GM11168 (cell line): ENCODE data around the gene GRIN1.

Experiments used
- in situ Hi-C: fragments of 300-500 bp; cut with MboI; formaldehyde crosslinking; loops from one replicate; pipeline ENCODE4 v1.12.0; 2022; ENCODE audit warnings: low sequenced_read_pairs; ENCODE audit not compliant: unreplicated experiment

Gene GRIN1

DNA sequence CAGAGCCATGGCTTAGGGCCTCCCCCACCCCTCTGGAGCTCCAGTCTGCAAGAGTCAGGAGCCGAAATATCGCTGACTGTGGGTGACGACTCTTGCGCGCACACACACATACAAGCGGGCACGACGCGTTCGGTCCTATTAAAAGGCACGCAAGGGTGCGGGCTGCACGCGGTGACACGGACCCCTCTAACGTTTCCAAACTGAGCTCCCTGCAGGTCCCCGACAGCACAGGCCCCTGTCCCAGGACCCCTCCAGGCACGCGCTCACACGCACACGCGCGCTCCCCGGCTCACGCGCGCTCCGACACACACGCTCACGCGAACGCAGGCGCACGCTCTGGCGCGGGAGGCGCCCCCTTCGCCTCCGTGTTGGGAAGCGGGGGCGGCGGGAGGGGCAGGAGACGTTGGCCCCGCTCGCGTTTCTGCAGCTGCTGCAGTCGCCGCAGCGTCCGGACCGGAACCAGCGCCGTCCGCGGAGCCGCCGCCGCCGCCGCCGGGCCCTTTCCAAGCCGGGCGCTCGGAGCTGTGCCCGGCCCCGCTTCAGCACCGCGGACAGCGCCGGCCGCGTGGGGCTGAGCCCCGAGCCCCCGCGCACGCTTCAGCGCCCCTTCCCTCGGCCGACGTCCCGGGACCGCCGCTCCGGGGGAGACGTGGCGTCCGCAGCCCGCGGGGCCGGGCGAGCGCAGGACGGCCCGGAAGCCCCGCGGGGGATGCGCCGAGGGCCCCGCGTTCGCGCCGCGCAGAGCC lies at the start of gene GRIN1:
Gene GRIN1, plus strand, starts transcription at position 433 of the 746 bp plus-strand sequence. CDS start 333 bp downstream, outside the sequence.
- in situ Hi-C loops, result no loop called here

DNA sequence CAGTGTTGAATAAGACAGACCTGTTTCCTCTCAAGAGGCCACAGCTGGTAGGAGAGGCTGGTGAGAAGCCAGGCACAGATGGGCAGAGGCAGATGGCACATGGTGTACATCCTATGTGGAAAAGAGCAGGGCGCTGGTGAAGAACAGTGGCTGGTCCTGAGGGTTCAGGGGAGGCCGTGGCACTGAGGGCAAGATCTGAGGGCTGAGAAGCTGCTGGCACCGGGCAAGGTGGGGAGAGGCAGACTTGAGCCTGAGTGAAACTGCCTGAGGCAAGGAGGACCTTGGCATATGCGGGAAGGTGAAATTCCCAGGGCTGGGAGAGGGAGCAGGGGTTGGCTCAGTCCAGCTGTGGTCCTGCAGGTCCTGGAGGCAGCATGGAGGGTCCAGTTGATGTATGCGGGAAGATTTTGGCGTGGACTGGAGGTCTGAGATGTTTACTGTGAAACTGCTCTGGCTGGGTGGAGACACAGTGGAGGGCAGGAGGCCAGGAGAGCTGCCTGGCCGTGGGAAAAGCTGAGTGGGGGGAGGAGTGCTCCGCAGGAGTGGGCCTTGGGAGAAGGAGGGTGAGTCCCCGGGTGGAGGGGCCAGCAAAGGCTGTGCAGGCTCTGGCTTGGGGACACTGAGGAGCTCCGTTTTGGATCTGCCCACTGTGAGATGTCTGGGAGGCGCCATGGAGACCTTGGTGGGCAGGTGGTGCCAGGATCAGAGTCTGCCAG lies 49.6 kb upstream of the GRIN1 start:
- in situ Hi-C loops, result no loop called here

DNA sequence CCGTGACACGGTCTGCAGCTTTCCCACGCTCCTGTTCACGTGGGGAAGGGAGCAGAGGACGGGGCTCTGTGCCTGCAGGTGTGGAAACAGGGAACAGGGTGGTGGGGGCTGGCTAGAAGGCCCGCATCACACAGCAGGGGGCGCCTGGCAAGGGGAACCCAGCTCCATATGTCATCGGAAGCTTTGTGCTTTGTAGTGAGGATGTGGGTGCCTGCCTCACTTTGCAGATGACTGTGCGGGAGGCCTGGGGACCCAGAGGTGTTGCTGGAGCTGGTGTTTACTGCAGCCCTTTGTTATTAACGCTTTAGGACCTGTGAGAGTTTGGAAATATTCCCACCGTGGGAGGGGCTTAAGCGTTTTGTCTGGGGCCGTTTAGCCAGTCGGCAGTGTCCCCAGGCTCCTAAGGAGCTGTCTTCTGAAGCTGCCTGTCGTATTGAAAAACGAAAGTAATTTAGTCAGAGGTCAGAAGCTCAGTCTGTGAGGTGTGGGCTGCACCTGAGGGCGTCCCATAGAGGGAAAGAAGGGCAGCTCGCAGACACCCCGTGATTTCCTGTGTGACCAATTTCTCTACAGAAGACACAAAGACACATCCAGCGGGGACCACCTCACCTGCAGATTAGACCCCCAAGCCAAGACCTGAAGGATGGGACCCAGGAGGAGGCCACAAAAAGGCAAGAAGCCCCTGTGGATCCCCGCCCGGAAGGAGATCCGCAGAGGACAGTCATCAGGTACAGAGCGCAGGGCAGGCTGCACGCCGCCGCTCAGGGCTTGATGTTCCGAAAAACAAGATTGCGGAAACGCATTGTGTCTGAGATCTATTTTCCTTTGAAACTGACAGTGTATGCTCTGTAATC lies 43.1 kb upstream of the GRIN1 start:
- in situ Hi-C loops, result no loop called here

DNA sequence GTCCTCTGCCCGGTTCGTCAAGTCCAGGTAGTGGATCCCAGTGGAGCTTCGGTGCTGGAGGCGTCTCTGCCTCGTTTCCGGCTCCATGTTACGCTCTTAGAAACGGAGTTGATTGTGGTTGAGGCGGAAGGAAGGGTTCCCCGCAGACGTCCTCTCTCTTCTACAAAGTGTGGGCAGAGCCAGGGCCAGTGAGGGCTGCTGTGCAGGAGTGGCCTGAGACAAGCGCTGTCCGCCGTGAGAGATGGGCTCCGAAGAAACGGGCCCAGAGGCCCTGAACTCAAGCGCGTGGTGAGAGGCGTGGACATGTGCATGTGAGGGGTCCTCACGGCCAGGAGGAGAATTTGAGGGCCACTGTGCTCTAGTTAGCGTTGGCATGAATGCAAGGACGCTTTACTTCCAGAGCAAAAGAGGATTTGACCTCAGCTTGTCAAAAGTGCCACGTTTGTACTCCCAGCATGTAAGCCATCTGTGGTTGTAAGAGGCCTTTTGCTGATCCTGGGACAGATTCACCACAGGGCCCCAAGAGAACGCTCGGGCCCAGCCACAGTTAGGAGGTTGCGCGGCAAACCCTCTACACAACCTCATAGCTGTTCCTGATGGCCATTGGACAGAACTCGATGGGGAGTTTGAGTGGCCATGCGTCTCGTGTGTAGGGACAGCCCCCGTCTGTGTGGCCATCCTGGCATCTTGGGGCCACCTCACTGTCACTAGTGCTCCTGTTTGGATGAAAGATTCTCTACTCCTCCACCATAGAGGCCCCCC lies 42.0 kb upstream of the GRIN1 start:
- in situ Hi-C loops, result no loop called here

DNA sequence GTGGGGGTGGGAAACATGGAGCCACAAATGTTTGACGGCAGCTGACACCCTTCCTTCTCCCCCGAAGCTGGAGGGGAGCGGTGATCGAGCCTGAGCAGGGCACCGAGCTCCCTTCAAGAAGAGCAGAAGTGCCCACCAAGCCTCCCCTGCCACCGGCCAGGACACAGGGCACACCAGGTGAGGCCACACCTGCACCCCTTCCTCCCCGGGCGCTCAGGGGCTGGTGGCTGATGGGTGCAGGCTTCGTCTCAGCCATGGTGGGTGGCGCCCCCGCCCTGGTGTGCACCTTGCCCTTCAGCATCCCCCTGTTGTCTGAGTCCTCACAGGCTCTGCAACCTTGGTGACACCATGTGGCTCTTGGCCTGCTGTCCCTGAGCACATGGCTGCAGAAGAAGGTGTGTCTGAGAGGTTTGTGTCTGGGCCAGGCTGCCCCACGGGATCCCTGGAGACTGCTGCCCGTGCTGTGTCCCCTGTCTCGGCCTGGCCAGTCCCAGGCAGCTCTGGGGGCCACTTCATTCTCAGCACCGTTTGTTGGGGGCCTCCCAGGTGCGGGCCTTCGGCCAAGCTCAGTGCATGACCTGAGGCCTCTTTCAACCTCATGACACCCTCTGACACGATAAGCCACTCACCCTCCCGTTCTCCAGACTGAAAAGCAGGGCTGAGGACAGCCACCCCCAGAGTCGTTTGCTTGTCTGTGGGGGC lies 41.0 kb upstream of the GRIN1 start:
- in situ Hi-C loops, result no loop called here

DNA sequence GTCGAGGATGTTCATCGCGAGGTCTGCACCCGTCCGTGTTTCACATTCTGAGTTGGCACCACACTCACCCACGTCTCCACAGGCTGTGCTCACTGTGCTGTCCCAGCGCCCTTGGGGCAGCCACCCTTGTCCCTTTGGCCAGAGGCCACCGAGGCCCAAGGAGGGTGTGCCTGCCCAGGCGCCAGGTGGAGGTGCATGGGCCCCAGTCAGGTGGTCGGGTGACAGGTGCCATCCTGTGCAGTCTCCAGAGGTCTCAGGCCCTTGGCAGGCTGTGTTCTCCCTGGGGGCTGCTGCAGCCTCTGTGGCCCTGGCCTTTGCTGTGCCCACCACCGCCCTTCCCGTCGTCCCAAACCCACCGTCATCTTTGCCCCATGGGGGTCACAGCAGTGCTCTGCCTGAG lies 39.7 kb upstream of the GRIN1 start:
- in situ Hi-C loops, result no loop called here

DNA sequence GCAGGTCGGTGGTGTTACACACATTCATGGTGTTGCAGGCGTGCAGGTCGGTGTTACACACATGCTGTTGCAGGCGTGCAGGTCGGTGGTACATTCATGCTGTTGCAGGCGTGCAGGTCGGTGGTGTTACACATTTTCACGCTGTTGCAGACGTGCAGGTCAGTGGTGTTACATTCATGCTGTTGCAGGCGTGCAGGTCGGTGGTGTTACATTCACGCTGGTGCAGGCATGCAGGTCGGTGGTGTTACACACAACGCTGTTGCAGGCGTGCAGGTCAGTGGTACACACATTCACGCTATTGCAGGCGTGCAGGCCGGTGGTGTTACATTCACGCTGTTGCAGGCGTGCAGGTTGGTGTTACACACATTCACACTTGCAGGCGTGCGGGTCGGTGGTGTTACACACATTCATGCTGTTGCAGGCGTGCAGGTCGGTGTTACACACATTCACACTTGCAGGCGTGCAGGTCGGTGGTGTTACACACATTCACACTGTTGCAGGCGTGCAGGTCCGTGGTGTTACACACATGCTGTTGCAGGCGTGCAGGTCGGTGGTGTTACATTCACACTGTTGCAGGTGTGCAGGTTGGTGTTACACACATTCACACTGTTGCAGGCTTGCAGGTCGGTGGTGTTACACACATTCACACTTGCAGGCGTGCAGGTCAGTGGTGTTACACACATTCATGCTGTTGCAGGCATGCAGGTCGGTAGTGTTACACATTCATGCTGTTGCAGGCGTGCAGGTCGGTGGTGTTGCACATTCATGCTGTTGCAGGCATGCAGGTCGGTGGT lies 35.6 kb upstream of the GRIN1 start:
- in situ Hi-C loops, result loop anchor here (25.0 kb wide), 1 partner anchor 309 kb away; the partner anchor contains the start of genes EXD3 and NOXA1

DNA sequence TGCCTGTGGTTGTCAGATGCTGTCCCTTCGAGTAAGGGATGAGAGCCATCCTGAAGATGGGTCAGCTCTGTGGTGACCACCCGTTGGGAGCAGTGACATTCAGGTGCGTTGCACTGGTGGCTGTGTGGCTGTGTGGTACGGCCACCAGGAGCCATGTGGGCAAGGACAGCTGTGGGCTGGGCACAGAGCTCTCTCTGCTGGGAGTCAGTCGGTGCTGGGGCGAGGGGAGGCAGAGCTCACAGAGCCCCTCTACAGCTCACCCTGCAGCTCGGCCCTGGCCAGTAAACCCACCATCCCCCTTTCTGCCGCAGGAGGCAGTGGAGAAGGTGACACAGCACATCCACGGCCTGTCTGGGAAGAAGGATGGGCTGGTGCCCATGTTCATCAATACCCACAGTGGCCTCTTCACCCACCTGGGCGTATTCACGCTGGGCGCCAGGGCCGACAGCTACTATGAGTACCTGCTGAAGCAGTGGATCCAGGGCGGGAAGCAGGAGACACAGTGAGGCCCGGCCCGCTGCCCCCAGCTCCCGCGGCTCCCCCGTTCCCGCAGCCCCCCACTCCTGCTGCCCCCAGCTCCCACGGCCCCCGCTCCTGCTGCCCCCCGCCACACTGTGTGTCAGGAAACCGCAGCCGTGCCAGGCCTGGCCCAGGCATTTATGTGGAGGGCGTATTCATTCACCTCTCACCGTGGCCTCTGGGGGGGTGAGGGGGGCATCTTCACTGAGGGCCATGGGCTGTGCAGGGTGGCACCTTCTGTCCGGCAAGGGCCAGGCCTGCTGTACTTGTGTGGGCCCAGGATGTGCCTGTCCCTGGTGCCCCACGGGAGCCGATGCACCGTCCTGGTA lies 32.9 kb upstream of the GRIN1 start:
- in situ Hi-C loops, result loop anchor here (25.0 kb wide), 1 partner anchor 306 kb away; the partner anchor contains the start of genes EXD3 and NOXA1

DNA sequence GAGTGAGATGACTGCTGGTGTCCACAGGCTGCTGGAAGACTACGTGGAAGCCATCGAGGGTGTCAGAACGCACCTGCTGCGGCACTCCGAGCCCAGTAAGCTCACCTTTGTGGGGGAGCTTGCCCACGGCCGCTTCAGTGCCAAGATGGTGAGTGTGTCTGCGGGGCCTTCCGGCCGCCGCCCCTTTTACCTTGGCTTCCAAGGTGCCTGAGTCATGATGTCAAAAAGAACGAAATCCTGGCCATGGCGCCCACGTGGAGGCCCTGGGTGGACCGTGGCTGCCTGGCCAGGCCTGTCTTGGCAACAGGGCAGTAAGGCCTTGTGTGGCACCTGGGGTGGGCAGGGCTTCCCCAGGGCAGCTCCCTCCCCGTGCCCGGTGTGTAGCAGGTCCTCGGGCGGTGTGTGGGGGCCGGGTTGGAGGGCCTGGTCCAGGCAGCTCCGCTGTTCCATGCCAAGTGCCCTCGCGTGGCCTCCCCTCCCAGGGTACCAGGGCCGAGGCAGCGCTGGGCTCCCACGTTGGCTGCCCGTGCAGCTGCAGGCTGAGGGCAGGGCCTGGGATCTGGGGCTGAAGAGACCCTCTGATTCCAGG lies 32.2 kb upstream of the GRIN1 start:
- in situ Hi-C loops, result loop anchor here (25.0 kb wide), 1 partner anchor 306 kb away; the partner anchor contains the start of genes EXD3 and NOXA1

DNA sequence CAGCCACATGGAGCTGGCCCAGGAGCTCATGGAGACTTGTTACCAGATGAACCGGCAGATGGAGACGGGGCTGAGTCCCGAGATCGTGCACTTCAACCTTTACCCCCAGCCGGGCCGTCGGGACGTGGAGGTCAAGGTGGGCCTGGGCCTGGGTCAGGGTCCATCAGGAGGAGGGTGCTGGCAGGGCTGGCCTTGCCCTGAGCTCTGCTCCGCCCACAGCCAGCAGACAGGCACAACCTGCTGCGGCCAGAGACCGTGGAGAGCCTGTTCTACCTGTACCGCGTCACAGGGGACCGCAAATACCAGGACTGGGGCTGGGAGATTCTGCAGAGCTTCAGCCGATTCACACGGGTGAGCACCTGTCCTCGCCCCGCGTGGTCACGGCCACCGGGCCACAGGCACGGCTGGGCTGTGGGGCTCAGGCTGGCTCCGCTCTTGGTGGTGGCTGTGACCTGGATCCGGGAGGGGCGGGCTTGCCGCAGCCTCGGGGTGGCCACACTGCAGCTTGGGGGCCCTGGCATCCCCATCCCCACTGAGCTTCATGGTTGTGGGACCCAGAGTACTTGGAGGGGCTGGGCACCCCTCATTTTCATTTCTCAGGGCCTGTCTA lies 31.5 kb upstream of the GRIN1 start:
- in situ Hi-C loops, result loop anchor here (25.0 kb wide), 1 partner anchor 305 kb away; the partner anchor contains the start of genes EXD3 and NOXA1

DNA sequence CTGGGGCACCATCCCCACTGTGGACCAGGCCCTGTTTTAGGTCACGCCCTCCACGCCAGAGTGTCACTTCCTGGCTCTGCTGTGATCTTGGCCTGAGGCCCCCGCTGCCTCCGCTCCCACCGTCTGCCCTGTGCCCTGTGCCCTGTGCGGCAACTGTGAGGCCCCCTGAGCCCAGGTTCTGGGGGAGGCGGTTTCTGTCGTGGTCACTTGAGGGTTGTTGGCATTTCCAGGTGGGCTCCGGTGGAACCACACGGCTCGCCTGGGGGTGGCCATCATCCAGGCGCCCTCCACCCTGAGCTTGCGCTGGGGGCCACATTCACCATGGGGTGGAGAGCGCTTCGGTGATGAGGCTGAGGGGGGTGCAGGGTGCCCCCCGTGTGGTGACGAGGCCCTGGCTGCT lies 31.0 kb upstream of the GRIN1 start:
- in situ Hi-C loops, result loop anchor here (25.0 kb wide), 1 partner anchor 304 kb away; the partner anchor contains the start of genes EXD3 and NOXA1

DNA sequence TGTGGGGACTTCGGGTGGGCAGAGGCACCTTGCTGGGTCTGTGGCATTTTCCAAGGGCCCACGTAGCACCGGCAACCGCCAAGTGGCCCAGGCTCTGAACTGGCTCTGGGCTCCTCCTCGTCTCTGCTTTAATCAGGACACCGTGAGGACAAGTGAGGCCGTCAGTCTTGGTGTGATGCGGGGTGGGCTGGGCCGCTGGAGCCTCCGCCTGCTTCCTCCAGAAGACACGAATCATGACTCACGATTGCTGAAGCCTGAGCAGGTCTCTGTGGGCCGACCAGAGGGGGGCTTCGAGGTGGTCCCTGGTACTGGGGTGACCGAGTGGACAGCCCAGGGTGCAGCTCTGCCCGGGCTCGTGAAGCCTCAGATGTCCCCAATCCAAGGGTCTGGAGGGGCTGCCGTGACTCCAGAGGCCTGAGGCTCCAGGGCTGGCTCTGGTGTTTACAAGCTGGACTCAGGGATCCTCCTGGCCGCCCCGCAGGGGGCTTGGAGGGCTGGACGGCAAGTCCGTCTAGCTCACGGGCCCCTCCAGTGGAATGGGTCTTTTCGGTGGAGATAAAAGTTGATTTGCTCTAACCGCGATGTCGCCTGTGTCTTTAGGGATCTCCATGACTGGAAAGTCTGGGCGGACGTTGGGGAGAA lies 30.2 kb upstream of the GRIN1 start:
- in situ Hi-C loops, result loop anchor here (25.0 kb wide), 1 partner anchor 304 kb away; the partner anchor contains the start of genes EXD3 and NOXA1

DNA sequence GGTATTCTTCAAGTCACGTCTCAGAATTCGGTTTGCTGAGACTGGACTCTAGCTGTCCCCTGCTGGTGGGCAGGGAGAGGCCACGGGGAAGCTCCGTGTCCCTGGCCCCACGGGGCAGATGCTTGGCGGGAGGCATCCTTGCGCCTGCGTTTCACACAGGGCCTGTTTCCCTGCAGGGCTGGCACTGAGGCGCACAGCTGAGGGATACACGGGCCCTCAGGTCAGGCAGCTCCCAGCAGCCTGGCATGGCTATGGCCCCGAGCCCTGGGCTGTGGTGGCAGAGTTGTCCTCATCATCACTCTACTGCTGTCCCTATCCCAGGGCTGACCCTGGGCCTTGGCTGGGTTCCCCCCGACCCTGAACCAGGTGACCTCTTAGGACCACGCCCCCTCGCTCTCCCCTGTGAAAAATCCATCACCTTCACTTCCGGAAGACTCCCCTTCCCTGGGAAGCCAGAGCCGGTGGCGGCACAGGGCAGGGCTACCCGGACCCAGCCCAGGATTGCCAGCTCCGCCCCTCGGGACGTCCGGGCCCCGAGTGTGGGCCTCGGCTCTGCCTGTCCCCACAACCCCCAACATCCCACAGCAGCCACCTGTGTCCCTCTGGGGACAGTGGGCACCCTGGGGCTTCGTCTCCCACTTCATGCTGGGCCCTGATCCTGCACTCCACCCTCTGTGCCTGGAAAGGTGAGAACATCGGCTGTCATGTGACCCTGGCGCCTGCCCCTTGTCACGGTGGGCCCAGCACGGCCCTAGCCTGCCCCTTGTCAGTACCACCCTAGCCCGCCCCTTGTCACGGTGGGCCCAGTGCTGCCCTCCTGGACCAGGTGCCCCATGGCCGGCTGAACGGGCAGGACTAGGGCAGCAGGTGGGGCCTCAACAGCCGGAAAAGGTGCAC lies 29.5 kb upstream of the GRIN1 start:
- in situ Hi-C loops, result loop anchor here (25.0 kb wide), 1 partner anchor 303 kb away; the partner anchor contains the start of genes EXD3 and NOXA1

DNA sequence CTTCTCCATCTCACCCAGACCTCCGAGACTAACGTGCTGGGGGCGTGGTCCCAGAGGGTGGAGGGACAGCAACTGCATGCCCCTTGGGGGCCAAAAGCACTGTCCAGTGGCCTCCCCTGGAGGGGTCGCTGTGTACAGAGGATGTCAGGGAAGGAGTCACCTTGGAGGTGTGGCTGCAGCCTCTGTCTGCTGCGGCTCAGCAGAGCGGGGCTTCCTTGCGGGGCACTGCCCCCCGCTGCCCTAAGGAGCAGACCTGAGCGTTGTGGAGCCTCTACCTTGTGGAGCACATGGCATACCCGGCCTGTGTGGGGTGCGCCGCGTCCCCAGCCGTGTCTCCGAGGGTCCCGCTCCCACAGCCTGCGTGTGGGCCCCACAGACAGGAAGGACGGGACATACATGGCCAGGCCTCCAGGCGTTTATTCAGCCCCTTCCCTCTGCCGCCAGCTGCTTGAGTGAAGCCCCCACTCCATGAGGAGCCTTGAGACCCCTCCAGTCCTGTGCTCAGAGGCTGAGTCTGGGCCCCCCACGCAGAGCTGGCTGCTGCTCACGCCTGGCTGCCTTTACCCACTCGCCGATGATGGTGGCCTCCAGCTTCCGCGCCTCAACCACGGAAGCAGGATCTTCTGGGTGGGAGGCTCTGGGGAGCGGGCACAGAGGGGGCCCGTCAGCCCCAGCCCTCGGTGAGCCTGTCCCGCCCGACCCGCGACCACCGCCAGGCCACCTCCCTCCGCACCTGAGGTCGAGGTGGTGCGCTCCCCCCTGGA lies 28.6 kb upstream of the GRIN1 start:
- in situ Hi-C loops, result loop anchor here (25.0 kb wide), 1 partner anchor 302 kb away; the partner anchor contains the start of genes EXD3 and NOXA1
